SK-N-MC (cell line): ENCODE measurements around the gene GALNT9.

ENCODE experiments used
- DNase-seq: peaks from one replicate; pipeline ENCODE4 v3.0.0-alpha.2; 2011; ENCODE audit warnings: low read depth, low spot score
- H3K27ac ChIP-seq: fragments of 200-600 bp; sonication (generic); 2 replicates; pipeline ENCODE4 v1.5.1; 2016; ENCODE audit warnings: mixed run types
- H3K36me3 ChIP-seq: fragments of 200-600 bp; sonication (generic); 2 replicates; pipeline ENCODE4 v1.6.1; 2017; ENCODE audit warnings: antibody characterized with exemption, low read length, mixed read lengths; ENCODE audit not compliant: insufficient read depth
- H3K4me3 ChIP-seq: fragments of 200-600 bp; sonication (generic); 2 replicates; pipeline ENCODE4 v1.5.1; 2016
- H3K9ac ChIP-seq: fragments of 200-600 bp; sonication (generic); 2 replicates; pipeline ENCODE4 v1.8.0; 2017; ENCODE audit warnings: mixed run types, mixed read lengths; ENCODE audit not compliant: insufficient read length
- H3K9me3 ChIP-seq: fragments of 200-600 bp; sonication (generic); 2 replicates; pipeline ENCODE4 v1.6.1; 2017; ENCODE audit warnings: low read depth, mild to moderate bottlenecking, antibody characterized with exemption, low read length, moderate library complexity, mixed read lengths
- EZH2 ChIP-seq: fragments of 200-600 bp; sonication (generic); IDR thresholded peaks from one replicate; pipeline ENCODE4 v1.6.1; 2017; ENCODE audit warnings: antibody characterized with exemption
- FOXP2 ChIP-seq: optimal IDR thresholded peaks from 2 replicates; pipeline ENCODE3; 2011; ENCODE audit warnings: mild to moderate bottlenecking, moderate library complexity; ENCODE audit not compliant: insufficient read depth; ENCODE audit errors: extremely low read length, control extremely low read depth
- POLR2AphosphoS5 ChIP-seq: IDR thresholded peaks from 2 replicates; pipeline ENCODE4 v1.6.1; 2012; ENCODE audit warnings: mild to moderate bottlenecking, low read depth, low read length, borderline replicate concordance

Gene GALNT9

DNA sequence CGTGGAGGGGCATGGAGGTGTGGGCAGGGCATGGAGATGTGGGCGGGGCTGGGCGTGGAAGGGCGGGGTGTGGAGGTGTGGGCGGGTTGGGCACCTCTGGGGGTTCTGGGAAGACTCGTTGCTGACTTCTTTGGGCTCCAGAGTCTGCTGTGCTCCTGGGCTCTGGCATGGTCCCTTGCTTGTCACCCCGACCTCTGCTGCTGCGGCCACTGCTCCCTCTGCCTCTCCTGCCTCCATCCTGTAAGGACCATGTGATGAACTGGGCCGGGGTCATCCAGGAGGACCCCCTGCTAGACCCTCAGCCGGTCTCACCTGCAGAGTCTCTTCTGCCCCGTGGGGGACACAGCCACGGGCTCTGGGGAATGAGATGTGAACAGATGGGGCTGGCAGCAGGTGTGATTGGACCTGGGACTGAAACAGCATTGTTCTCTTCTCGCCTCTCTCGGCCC, 169.8 kb downstream of the GALNT9 start:
- no peak overlapping the region for H3K9ac ChIP-seq
- DNase-seq, result no peak
- no peak overlapping the region for H3K27ac ChIP-seq
- no peaks in the 10 kb centered on the region for H3K9me3 ChIP-seq
- H3K36me3 ChIP-seq, result peaks cover 18% of the 10 kb centered on the region; the same call in 1 of the 2 replicates
- no peak overlapping the region for H3K4me3 ChIP-seq
- TF ChIP-seq EZH2, result no peak
- TF ChIP-seq POLR2AphosphoS5, result no peak
- no peak for TF ChIP-seq FOXP2

DNA sequence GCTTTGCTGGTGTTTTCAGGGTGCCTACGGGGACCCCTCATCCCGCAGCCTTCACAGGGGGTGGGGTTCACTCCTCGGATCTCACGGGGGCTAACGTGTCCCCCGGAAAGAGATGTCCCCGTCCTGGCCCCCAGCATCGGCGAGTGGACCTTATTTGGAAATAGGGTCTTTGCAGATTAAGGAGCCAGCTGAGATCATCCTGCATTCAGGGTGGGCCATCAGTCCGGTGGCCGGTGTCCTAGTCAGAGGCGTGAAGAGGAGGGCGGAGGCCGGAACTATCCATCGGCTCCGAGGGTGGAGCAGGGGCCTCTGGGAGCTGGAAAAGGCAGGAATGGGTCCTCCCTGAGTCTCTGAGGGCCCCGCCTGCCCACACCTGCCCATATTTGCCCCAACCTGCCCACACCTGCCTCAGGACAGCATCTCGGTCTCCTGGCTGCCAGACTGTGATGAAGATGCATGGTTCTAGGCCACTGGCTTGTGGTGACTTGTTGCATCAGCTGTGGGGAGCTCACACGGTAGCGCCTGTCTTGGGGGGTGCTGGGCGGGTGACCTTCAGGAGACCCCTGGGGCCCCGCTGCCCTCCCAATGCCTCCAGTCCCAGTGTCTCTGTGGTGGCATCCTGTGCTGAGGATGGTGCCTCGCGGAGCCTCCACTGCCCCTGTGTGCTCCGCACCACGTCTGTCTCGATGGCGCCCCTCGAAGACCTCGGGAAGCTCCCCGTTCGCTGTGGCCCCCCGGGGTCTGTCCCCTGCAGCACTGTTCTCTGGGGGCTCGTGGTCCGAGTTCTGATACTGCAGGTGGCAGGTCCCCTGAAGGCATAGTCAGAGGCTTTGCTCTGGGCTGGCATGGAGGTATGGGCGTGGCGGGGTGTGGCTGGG, 170.5 kb downstream of the GALNT9 start:
- H3K4me3 ChIP-seq, result no peak overlapping the region
- TF ChIP-seq POLR2AphosphoS5 (no peak), FOXP2 (no peak), EZH2 (no peak)
- no peak overlapping the region for H3K27ac ChIP-seq
- H3K9ac ChIP-seq, result no peak overlapping the region
- peaks cover 18% of the 10 kb centered on the region; the same call in 1 of the 2 replicates for H3K36me3 ChIP-seq
- no peak for DNase-seq
- H3K9me3 ChIP-seq, result no peaks in the 10 kb centered on the region

- no peaks in the 10 kb centered on the region for H3K9me3 ChIP-seq
- no peak for DNase-seq
- H3K4me3 ChIP-seq, result no peak overlapping the region
- TF ChIP-seq EZH2 (no peak), FOXP2 (no peak), POLR2AphosphoS5 (no peak)
- H3K27ac ChIP-seq, result no peak overlapping the region
- H3K36me3 ChIP-seq, result peaks cover 18% of the 10 kb centered on the region; the same call in 1 of the 2 replicates
- no peak overlapping the region for H3K9ac ChIP-seq
Measured at GRCh38 chr12:132157733-132158409, 171.5 kb downstream of the GALNT9 start.

GRCh38 chr12:132156573-132157325, 172.6 kb downstream of the GALNT9 start:
- H3K27ac ChIP-seq, result no peak overlapping the region
- no peak overlapping the region for H3K9ac ChIP-seq
- TF ChIP-seq EZH2 (no peak), FOXP2 (no peak), POLR2AphosphoS5 (no peak)
- no peaks in the 10 kb centered on the region for H3K9me3 ChIP-seq
- H3K4me3 ChIP-seq, result no peak overlapping the region
- H3K36me3 ChIP-seq, result peaks cover 18% of the 10 kb centered on the region; the same call in 1 of the 2 replicates
- DNase-seq, result no peak

DNA sequence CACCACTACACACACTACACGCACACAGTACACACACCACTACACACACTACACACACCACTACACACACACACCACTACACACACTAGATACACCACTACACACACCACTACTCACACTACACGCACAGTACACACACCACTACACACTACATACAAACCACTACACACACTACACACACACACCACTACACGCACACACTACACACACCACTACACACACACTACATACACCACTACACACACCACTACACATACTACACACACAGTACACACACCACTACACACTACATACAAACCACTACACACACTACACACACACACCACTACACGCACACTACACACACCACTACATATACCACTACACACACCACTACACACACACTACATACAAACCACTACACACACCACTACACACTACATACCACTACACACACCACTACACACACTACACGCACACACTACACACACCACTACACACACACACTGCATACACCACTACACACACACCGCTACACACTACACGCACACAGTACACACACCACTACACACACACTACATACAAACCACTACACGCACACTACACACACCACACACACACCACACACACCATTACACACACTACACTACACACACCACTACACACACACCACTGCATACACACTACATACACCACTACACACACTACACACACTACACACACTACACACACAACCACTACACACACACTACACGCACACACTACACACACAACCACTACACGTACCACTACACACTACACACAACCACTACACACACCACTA, 173.4 kb downstream of the GALNT9 start:
- H3K36me3 ChIP-seq, result peaks cover 18% of the 10 kb centered on the region; the same call in 1 of the 2 replicates
- no peak for DNase-seq
- H3K9ac ChIP-seq, result no peak overlapping the region
- no peaks in the 10 kb centered on the region for H3K9me3 ChIP-seq
- H3K4me3 ChIP-seq, result no peak overlapping the region
- no peak for TF ChIP-seq POLR2AphosphoS5
- no peak for TF ChIP-seq EZH2
- no peak for TF ChIP-seq FOXP2
- no peak overlapping the region for H3K27ac ChIP-seq

- peaks cover 18% of the 10 kb centered on the region; the same call in 1 of the 2 replicates for H3K36me3 ChIP-seq
- TF ChIP-seq EZH2, result no peak
- TF ChIP-seq FOXP2, result no peak
- H3K9me3 ChIP-seq, result no peaks in the 10 kb centered on the region
- H3K27ac ChIP-seq, result no peak overlapping the region
- H3K9ac ChIP-seq, result no peak overlapping the region
- H3K4me3 ChIP-seq, result no peak overlapping the region
- no peak for DNase-seq
Measured at GRCh38 chr12:132154941-132155770, 174.2 kb downstream of the GALNT9 start.

GRCh38 chr12:132154341-132154761, 175.0 kb downstream of the GALNT9 start:
- Histone ChIP-seq H3K9me3 (no peaks in the 10 kb centered on the region), H3K27ac (no peak overlapping the region), H3K4me3 (no peak overlapping the region), H3K9ac (no peak overlapping the region), H3K36me3 (peaks cover 22% of the 10 kb centered on the region; the same call in 1 of the 2 replicates)
- DNase-seq, result no peak
- no peak for TF ChIP-seq EZH2
